Naive thymus-derived CD4-positive, alpha-beta T cell (primary cell): ENCODE data around the gene PANX2. TPM values are rescaled to one million over a fixed set of nuclear protein-coding genes. Genes with fewer than 3 reads are reported as not detected.
"Not testable (repeated sequence)": the region's sequence is repeated elsewhere in the genome, so short reads cannot be mapped to it uniquely, and the experiment has no call there.

ENCODE experiments used
- ATAC-seq: fragments of 150-1000 bp; cut with Tn5 transposase; 2 replicates; pipeline ENCODE4 v1.10.0; 2021; ENCODE audit warnings: mild to moderate bottlenecking, moderate library complexity
- CTCF ChIA-PET: fragments of 350-600 bp; sonication (Branson Sonifier 250); formaldehyde crosslinking; loops from one replicate; lab custom pipeline; 2021; ENCODE audit warnings: antibody characterized with exemption; lab: Charles Lee
- POLR2A ChIA-PET: fragments of 350-600 bp; sonication (Branson Sonifier 250); formaldehyde crosslinking; loops from one replicate; lab custom pipeline; 2021; ENCODE audit warnings: antibody characterized with exemption, inconsistent platforms; lab: Charles Lee
- DNase-seq, 9 donors: peaks; one replicate each; pipeline versions ENCODE4 v3.0.0 to v3.0.0-alpha.2; 2020 to 2022; ENCODE audit warnings: mixed read lengths in 1 of 9
- H3K27ac ChIP-seq: one replicate; pipeline ENCODE4 v1.7.0; 2013; ENCODE audit warnings: mild to moderate bottlenecking, low read depth, low read length, moderate library complexity
- H3K27me3 ChIP-seq, 2 donors: one replicate each; pipeline ENCODE4 v1.7.0; 2013; ENCODE audit warnings: low read length in 2 of 2, mild to moderate bottlenecking in 2 of 2, moderate library complexity in 2 of 2; ENCODE audit not compliant: control insufficient read depth in 2 of 2, insufficient read depth in 2 of 2
- H3K36me3 ChIP-seq, 3 experiments: 1 replicate in 2 of 3; 2 replicates in 1 of 3; pipeline ENCODE4 v1.7.0; 2013; ENCODE audit warnings: low read length in 3 of 3, mild to moderate bottlenecking in 3 of 3, moderate library complexity in 1 of 3; ENCODE audit not compliant: insufficient read depth in 3 of 3, control insufficient read depth in 2 of 3
- H3K4me1 ChIP-seq, 2 donors: one replicate each; pipeline ENCODE4 v1.7.0; 2013; ENCODE audit warnings: low read length in 2 of 2, mild to moderate bottlenecking in 2 of 2, moderate library complexity in 1 of 2; ENCODE audit not compliant: control insufficient read depth in 2 of 2, insufficient read depth in 2 of 2
- H3K4me3 ChIP-seq: 2 replicates; pipeline ENCODE4 v1.7.0; 2013; ENCODE audit warnings: mild to moderate bottlenecking, low read length
- H3K9me3 ChIP-seq, 3 experiments: 1 replicate in 2 of 3; 2 replicates in 1 of 3; pipeline ENCODE4 v1.7.0; 2013; ENCODE audit warnings: low read length in 3 of 3; ENCODE audit not compliant: control insufficient read depth in 2 of 3
- H3K27ac Mint-ChIP-seq, 9 donors: one replicate each; pipeline ENCODE4 v1.8.0; 2020 to 2022; ENCODE audit warnings: mixed read lengths in 9 of 9, mild to moderate bottlenecking in 8 of 9, moderate library complexity in 5 of 9, inconsistent platforms in 2 of 9
- H3K27me3 Mint-ChIP-seq, 5 donors: one replicate each; pipeline ENCODE4 v1.8.0; 2021 to 2022; ENCODE audit warnings: mixed read lengths in 5 of 5, mild to moderate bottlenecking in 1 of 5
- H3K36me3 Mint-ChIP-seq, 5 donors: one replicate each; pipeline ENCODE4 v1.8.0; 2020 to 2022; ENCODE audit warnings: mixed read lengths in 5 of 5, mild to moderate bottlenecking in 3 of 5, inconsistent platforms in 1 of 5
- H3K4me1 Mint-ChIP-seq, 7 donors: one replicate each; pipeline ENCODE4 v1.8.0; 2020 to 2022; ENCODE audit warnings: mixed read lengths in 7 of 7, mild to moderate bottlenecking in 3 of 7, inconsistent platforms in 1 of 7
- H3K4me3 Mint-ChIP-seq, 10 donors: one replicate each; pipeline ENCODE4 v1.8.0; 2020 to 2022; ENCODE audit warnings: mild to moderate bottlenecking in 10 of 10, mixed read lengths in 10 of 10, moderate library complexity in 6 of 10, inconsistent platforms in 2 of 10
- H3K9me3 Mint-ChIP-seq, 11 donors: one replicate each; pipeline ENCODE4 v1.8.0; 2020 to 2022; ENCODE audit warnings: mixed read lengths in 11 of 11, mild to moderate bottlenecking in 4 of 11, inconsistent platforms in 1 of 11, moderate library complexity in 1 of 11
- intact Hi-C, 2 donors: fragments of 100-400 bp; cut with micrococcal nuclease; formaldehyde crosslinking; loops; one replicate each; pipeline ENCODE4 v1.15.1; 2023
- polyA plus RNA-seq, 2 donors: library from polyadenylated mRNA; unstranded; fragments of 300-500 nt; fragmentation: Illumina TruSeq; gene quantifications; one replicate each; pipeline ENCODE4 v1.2.3, GENCODE V29; 2021
- total RNA-seq, 6 experiments: library from RNA in 5 of 6; stranded (reverse) in 5 of 6; gene quantifications; 1 replicate in 5 of 6; 2 replicates in 1 of 6; pipeline ENCODE4 v1.2.3 and lab custom pipeline; 2021 to 2026

The PANX2 gene
- total and polyA plus RNA-seq, 7 experiments from 2014 or later: 0.27 to 2.0 (median 0.66) TPM; not detected in 4

GRCh38 chr22:50161508-50162390 lies 8.8 kb upstream of the PANX2 start:
- H3K36me3 Mint-ChIP-seq: no peaks in the 10 kb centered on the region
- CTCF ChIA-PET: no interaction called here
- peaks cover 0 to 2% (median 0%) of the 10 kb centered on the region in 11 donors for H3K9me3 Mint-ChIP-seq
- Histone ChIP-seq H3K27ac (no peak overlapping the region), H3K4me3 (no peak overlapping the region), H3K4me1 (no peaks in the 10 kb centered on the region), H3K36me3 (no peaks in the 10 kb centered on the region), H3K9me3 (no peaks in the 10 kb centered on the region), H3K27me3 (no peaks in the 10 kb centered on the region)
- POLR2A ChIA-PET: interaction anchor here (0.5 kb wide), 1 partner anchor 82 kb away, joined by 3 read pairs; no protein-coding TSS in a partner anchor
- intact Hi-C loops: no loop called here
- no peak for DNase-seq
- no peak for ATAC-seq
- H3K4me1 Mint-ChIP-seq: no peaks in the 10 kb centered on the region
- H3K27me3 Mint-ChIP-seq: peaks cover 4 to 16% (median 14%) of the 10 kb centered on the region in 5 donors
- no peak overlapping the region for H3K27ac Mint-ChIP-seq
- no peak overlapping the region for H3K4me3 Mint-ChIP-seq

GRCh38 chr22:50162391-50162956 lies 8.1 kb upstream of the PANX2 start:
- Histone ChIP-seq H3K4me1 (no peaks in the 10 kb centered on the region), H3K4me3 (no peak overlapping the region), H3K27ac (no peak overlapping the region), H3K27me3 (no peaks in the 10 kb centered on the region), H3K9me3 (no peaks in the 10 kb centered on the region), H3K36me3 (no peaks in the 10 kb centered on the region)
- intact Hi-C loops: no loop called here
- Mint-ChIP-seq H3K9me3 (peaks cover 0 to 2% (median 0%) of the 10 kb centered on the region in 11 donors), H3K27me3 (peaks cover 4 to 20% (median 13%) of the 10 kb centered on the region in 5 donors), H3K36me3 (no peaks in the 10 kb centered on the region), H3K4me3 (no peak overlapping the region), H3K27ac (peak overlapping the region in 1 of 9 donors; percentile 59), H3K4me1 (no peaks in the 10 kb centered on the region)
- no peak for ATAC-seq
- CTCF ChIA-PET: no interaction called here
- no peak for DNase-seq
- POLR2A ChIA-PET: no interaction called here

DNA sequence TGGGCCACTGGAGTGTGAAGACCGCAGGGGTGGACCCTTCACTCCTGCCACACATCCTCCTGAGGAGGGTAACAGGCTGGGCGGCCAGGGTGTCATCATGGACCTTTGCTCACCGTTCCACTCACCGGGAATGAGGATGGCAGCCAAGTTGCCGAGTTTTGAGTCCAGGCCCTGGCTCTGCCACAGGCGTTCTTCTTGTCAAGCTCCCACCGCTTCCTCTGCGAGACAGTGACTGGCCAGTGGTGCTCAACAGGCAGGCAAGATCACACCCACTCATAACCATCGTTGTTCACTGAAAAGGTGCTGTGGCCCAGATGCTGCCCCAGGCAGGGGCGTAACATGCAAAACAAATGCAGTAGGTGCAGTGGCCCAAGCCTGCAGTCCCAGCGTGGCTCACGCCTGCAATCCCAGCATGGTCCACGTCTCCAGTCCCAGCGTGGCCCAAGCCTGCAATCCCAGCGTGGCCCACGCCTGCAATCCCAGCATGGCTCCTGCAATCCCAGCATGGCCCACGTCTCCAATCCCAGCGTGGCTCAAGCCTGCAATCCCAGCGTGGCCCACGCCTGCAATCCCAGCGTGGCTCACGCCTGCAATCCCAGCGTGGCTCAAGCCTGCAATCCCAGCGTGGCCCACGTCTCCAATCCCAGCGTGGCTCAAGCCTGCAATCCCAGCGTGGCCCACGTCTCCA lies 5.0 kb upstream of the PANX2 start:
- intact Hi-C loops: no loop called here
- CTCF ChIA-PET: no interaction called here
- peaks cover 18 to 33% (median 28%) of the 10 kb centered on the region in 5 donors for H3K27me3 Mint-ChIP-seq

DNA sequence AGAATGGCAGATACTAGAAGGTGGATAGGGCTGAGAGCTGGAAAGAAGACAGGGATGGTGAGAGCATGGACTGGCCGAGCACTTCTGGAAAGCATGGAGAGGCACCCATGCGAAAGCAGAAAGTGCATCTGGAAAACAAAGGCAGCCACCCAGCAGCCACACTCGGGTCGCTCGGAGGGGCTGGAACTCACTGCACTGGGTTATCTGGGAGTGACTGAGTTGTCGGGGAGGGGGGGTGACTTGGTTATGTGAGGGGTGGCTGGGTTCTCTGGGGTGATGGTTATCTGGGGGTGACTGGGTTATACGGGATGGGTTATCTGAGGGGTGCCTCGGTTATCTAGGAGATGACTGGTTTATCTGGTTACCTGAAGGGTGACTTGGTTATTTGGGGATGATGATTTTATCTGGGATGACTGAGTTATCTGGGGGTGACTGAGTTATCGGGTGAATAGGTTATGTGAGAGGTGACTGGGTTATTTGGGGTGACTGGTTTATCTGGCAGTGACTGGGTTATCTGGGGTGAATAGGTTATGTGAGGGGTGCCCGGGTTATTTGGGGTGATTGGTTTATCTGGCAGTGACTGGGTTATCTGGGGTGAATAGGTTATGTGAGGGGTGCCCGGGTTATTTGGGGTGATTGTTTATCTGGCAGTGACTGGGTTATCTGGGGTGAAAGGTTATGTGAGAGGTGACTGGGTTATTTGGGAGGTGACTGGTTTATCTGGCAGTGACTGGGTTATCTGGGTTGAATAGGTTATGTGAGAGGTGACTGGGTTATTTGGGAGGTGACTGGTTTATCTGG lies 2.6 kb upstream of the PANX2 start:
- ChIA-PET CTCF (no interaction called here), POLR2A (no interaction called here)
- Histone ChIP-seq H3K4me1 (no peaks in the 10 kb centered on the region), H3K4me3 (no peak overlapping the region), H3K9me3 (no peaks in the 10 kb centered on the region), H3K27ac (no peak overlapping the region), H3K36me3 (no peaks in the 10 kb centered on the region), H3K27me3 (peaks cover 0 to 4% of the 10 kb centered on the region in 2 donors)
- Mint-ChIP-seq H3K27ac (peak overlapping the region in 1 of 9 donors; percentile 15), H3K9me3 (no peaks in the 10 kb centered on the region), H3K4me1 (peaks cover 0 to 6% (median 2%) of the 10 kb centered on the region in 7 donors), H3K4me3 (peak overlapping the region in 4 of 10 donors; percentile 2 to 62 (median 31)), H3K27me3 (peaks cover 21 to 46% (median 42%) of the 10 kb centered on the region in 5 donors), H3K36me3 (no peaks in the 10 kb centered on the region)
- ATAC-seq (no peak), DNase-seq (no peak)
- intact Hi-C loops: no loop called here

More for the DNA sequence above, 5.0 kb upstream of the PANX2 start:
- Histone ChIP-seq H3K9me3 (no peaks in the 10 kb centered on the region), H3K27me3 (peaks cover 0 to 4% of the 10 kb centered on the region in 2 donors), H3K36me3 (no peaks in the 10 kb centered on the region), H3K4me3 (no peak overlapping the region), H3K27ac (no peak overlapping the region), H3K4me1 (no peaks in the 10 kb centered on the region)
- no peaks in the 10 kb centered on the region for H3K36me3 Mint-ChIP-seq
- ATAC-seq (no peak), DNase-seq (no peak)
- POLR2A ChIA-PET: no interaction called here
- no peak overlapping the region for H3K27ac Mint-ChIP-seq
- H3K4me1 Mint-ChIP-seq: peaks cover 0 to 6% (median 0%) of the 10 kb centered on the region in 7 donors
- H3K4me3 Mint-ChIP-seq: no peak overlapping the region
- H3K9me3 Mint-ChIP-seq: peaks cover 0 to 2% (median 0%) of the 10 kb centered on the region in 11 donors

DNA sequence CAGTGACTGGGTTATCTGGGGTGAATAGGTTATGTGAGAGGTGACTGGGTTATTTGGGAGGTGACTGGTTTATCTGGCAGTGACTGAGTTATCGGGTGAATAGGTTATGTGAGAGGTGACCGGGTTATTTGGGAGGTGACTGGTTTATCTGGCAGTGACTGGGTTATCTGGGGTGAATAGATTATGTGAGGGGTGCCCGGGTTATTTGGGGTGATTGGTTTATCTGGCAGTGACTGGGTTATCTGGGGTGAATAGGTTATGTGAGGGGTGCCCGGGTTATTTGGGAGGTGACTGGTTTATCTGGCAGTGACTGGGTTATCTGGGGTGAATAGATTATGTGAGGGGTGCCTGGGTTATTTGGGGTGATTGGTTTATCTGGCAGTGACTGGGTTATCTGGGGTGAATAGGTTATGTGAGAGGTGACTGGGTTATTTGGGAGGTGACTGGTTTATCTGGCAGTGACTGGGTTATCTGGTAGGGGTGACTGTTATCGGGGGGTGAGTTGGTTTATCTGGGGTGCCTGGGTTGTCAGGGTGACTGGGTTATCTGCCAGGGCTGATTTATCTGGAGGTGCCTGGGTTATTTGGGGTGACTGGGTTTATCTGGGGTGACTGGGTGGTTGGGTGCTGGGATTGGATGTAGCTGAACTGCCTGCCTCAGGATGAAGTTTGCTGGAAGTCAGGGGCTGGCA lies 1.9 kb upstream of the PANX2 start:
- Mint-ChIP-seq H3K4me3 (peak overlapping the region in 9 of 10 donors; percentile 36 to 89 (median 72)), H3K27me3 (peaks cover 20 to 49% (median 39%) of the 10 kb centered on the region in 5 donors), H3K27ac (peak overlapping the region in 2 of 9 donors; percentile 10 to 15)
- H3K36me3 ChIP-seq, ATAC-seq, intact Hi-C loops, POLR2A ChIA-PET, DNase-seq, H3K4me1 Mint-ChIP-seq, H3K27me3 ChIP-seq, H3K4me3 ChIP-seq, H3K36me3 Mint-ChIP-seq, H3K9me3 Mint-ChIP-seq, H3K27ac ChIP-seq, H3K4me1 ChIP-seq, H3K9me3 ChIP-seq, CTCF ChIA-PET: not testable (repeated sequence)
